Spleen (tissue), 7 donors: Measurements from ENCODE around the gene HOXA1.

ENCODE experiments used
- CTCF ChIP-seq, 11 experiments: fragments of 200-600 bp in 7 of 11; fragments of 450-650 bp in 4 of 11; sonication (generic) in 4 of 11; IDR thresholded peaks in 8 of 11; conservative IDR thresholded peaks in 3 of 11; 1 replicate in 7 of 11; 2 replicates in 4 of 11; pipeline versions ENCODE4 v1.4.0 to v1.8.0; 2016 to 2021; ENCODE audit warnings: antibody characterized with exemption in 11 of 11, inconsistent platforms in 4 of 11, mild to moderate bottlenecking in 1 of 11
- POLR2A ChIP-seq, 3 donors: fragments of 450-650 bp; IDR thresholded peaks; one replicate each; pipeline ENCODE4 v1.5.1; 2017; ENCODE audit warnings: antibody characterized with exemption in 3 of 3, mild to moderate bottlenecking in 1 of 3
- POLR2AphosphoS5 ChIP-seq, 3 donors: sonication (generic); formaldehyde crosslinking; IDR thresholded peaks; one replicate each; pipeline ENCODE4 v1.5.1; 2017; ENCODE audit warnings: antibody characterized with exemption in 3 of 3
- donor health status: DM: no; HTN: no; CAD: no; lungs with moderate emphysema.
- donor health status: DM: no; HTN: no; CAD: no.
- donor health status: DM: no; HTN: no; CAD: no.

DNA sequence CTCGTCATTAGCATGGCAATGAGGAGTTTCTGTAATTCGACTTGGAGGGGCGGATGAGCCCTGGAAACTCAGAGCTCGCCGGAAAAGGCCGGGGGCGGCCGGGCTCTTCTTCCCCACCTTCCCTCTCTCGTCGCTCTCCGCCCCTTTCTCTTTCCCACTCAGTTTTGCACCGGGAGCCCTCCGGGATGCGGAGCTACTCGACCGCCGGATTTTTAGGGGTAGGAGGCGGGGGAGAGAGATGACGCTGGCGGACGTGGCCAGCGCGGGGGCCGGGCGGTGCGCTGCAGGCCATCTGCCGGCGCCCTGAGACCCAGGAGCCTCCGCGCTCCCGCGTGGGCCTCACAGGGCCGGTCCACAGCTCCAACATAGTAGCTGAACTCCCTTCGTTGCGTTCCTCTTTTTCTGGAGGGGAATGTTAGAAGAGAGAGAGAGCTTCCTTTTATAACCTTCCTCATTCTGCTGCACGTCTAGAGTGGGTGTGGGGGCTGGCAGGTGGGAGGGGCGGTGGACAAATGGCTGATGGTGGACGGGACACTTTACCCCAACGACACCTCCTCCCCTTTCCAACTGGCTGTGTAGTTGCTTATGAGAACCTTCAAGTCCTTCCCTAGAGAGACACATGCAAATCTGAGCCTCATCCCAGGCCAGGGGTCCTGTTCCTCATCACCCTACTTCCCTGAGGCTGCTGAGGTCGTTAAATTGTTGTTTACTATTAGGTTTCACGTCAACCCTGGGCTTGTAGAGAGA, 1.1 kb upstream of the HOXA1 start:
- TF ChIP-seq POLR2AphosphoS5 (IDR thresholded peaks at IDR 0.05): peak; percentile 69 to 81 (median 76)
- TF ChIP-seq CTCF (IDR thresholded peaks at IDR 0.05 in 8 of 11, conservative IDR thresholded peaks at IDR 0.05 in 3 of 11): no peak
- peak in 1 of 3 donors; percentile 13 for TF ChIP-seq POLR2A (IDR thresholded peaks at IDR 0.05)
